ENCODE data around the gene TIRAP. TPM values are rescaled to one million over a fixed set of nuclear protein-coding genes. Genes with fewer than 3 reads are reported as not detected.
A peak's percentile ranks its signal among the peaks of the same experiment; 100 is the strongest.
"Not testable (repeated sequence)": the region's sequence is repeated elsewhere in the genome, so short reads cannot be mapped to it uniquely, and the experiment has no call there.

The TIRAP gene
- total RNA-seq, 1 donor, result 6.5 TPM

DNA sequence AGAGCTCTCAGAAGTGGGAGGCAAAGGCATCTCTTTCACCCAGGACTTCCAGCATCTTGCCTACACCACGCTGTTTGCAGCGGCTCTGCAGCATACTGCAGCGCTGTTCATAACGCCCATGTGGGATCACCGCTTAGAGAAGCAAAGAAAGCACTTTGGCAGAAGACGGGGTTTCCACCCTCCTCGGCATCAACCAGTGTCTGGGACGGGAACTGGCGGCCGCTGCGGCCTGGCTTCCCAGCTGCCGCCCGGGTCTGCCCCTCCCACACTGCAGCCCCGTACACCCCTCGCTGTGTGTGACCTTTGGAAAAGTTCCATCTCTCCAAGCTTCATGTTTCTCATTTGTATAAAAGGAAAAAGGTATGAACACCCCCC, 545 bp upstream of the TIRAP start:
- DNase-seq (ENCODE audit: low read depth in 2 of 3, low spot score in 2 of 3), result peak in 2 of 3 donors; percentile 32 to 36

GRCh38 chr11:126284829-126285228, 1.9 kb downstream of the TIRAP start:
- DNase-seq (ENCODE audit: low read depth in 2 of 3, low spot score in 2 of 3), result peak in 2 of 3 donors; percentile 80 to 87

DNA sequence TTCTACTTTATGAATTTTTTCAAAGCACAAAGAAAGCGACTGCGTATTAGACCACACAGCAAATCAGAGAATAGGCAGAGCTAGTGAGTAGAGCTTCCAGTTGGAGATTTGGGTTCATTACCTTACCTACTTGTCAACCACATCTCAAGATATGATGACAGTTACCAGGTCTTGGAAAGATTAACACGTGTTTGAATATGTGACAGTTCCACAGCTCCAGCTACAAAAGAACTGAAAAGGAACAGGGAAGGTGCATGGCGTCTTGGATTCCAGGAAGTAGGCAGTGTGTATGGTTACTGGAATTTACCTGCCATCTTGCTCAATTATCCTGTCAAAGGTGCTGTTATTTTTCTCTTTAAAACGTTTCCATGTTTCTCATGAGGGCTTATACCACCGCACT, 5.3 kb downstream of the TIRAP start:
- no peak for DNase-seq (ENCODE audit: low read depth in 2 of 3, low spot score in 2 of 3)

GRCh38 chr11:126290887-126291286, 8.0 kb downstream of the TIRAP start:
- DNase-seq (ENCODE audit: low read depth in 2 of 3, low spot score in 2 of 3), result no peak

GRCh38 chr11:126293726-126294125, 10.8 kb downstream of the TIRAP start:
- DNase-seq (ENCODE audit: low read depth in 2 of 3, low spot score in 2 of 3), result no peak

DNA sequence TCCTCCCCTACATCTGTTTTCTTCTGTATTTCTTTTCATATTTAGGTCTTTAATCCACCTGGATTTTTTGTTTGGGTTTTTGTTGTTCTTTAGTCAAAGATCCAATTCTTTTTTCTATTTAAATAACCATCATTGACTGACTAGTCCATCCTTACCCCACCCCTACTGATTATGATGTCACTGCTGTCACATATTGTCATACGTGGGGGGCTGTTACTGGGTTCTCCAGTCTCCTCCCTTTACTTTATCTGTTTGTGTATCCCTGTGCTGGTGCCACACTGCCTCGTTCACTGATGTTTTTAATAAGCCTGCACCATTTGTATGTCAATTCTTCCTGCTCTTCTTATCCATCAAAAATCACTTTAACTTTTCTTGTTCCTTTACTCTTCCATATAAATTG, 14.1 kb downstream of the TIRAP start:
- no peak for DNase-seq (ENCODE audit: low read depth in 2 of 3, low spot score in 2 of 3)

- peak; percentile 69 to 85 (median 83) for DNase-seq (ENCODE audit: low read depth in 2 of 3, low spot score in 2 of 3)
These were observed 20.9 kb downstream of the TIRAP start, which contains the start of gene DCPS for GRCh38 chr11:126303623-126304456. Gene DCPS (plus strand): TSS chr11:126304060. CDS start chr11:126304081, 21 bp downstream.

DNA sequence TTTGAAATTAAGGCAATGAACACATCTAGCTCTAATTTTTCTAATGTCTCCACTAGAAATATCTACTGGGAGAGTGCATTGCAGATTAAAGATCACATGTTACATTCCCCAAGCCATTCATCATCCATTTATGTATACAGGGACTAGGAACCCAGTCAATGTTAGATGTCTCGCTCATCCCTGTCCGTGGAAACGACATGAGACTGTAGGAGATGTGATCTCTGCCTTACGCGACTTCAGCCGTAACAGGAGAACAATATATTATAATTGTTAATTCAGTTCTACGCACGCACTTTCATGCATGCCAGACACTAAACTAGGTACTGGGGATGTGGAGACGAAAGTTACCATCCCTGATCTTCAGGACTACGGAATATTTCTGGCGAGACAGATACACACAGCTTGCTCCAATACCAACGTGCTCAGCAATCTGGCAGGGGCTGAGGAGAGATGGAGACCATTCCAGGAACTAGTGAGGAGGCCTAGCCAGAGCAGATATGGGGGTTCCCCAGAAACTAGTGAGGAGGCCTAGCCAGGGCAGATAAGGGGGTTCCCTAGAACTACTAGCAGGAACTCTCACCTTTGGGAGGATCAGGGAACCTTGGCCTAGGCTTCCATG, 21.7 kb downstream of the TIRAP start:
- no peak for DNase-seq (ENCODE audit: low read depth in 2 of 3, low spot score in 2 of 3)

- DNase-seq (ENCODE audit: low read depth in 2 of 3, low spot score in 2 of 3), result no peak
These were observed 22.8 kb downstream of the TIRAP start for GRCh38 chr11:126305699-126306098.

DNA sequence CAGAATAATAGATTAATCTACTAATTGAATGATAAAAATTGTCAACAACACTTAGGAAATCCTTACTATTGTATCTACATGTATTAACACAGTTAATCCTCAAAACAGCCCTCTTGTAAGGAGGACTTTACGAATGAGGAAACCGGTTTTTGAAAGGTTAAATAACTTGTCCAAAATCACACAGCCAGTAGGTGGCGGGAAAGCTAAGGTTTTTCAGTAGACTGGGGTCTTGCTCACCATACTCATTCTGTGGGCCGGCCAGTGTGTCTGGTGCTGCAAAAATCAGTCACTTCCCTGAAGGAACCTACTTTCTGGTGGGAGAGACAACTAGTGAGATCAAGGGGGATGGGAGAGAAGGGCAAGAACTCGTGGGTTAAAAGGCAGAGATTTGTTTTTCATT, 24.8 kb downstream of the TIRAP start:
- DNase-seq (ENCODE audit: low read depth in 2 of 3, low spot score in 2 of 3), result peak in 2 of 3 donors; percentile 70 to 86

- DNase-seq (ENCODE audit: low read depth in 2 of 3, low spot score in 2 of 3), result no peak
These were observed 25.4 kb downstream of the TIRAP start for GRCh38 chr11:126308271-126308671.

GRCh38 chr11:126308771-126309170, 25.9 kb downstream of the TIRAP start:
- DNase-seq (ENCODE audit: low read depth in 2 of 3, low spot score in 2 of 3), result not testable (repeated sequence)

GRCh38 chr11:126310200-126310991, 27.5 kb downstream of the TIRAP start:
- DNase-seq (ENCODE audit: low read depth in 2 of 3, low spot score in 2 of 3), result peak in 2 of 3 donors; percentile 70 to 78

- no peak for DNase-seq (ENCODE audit: low read depth in 2 of 3, low spot score in 2 of 3)
These were observed 28.1 kb downstream of the TIRAP start for GRCh38 chr11:126310992-126311310.

GRCh38 chr11:126311401-126312291, 28.8 kb downstream of the TIRAP start:
- peak in 2 of 3 donors; percentile 25 to 61 for DNase-seq (ENCODE audit: low read depth in 2 of 3, low spot score in 2 of 3)

DNA sequence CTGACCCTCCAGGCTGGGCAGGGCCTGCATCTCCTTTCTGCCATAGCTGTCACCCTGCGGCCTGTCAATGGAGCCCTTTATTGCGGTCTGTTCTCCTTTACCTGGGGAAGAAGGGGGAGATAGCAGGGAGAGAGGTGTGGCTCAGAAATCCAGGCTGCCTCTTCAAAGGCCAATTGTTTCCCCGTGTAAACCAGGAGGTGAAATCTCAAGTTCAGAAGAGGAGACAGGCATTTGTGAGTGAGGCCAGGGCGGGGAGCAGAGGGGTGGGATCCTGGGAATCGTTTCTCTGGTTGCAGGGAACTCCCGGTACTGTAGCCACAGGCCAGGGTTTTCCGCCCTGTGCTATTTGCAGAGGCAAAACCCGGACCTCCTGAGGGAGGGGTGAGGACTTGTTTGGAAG, 30.1 kb downstream of the TIRAP start:
- no peak for DNase-seq (ENCODE audit: low read depth in 2 of 3, low spot score in 2 of 3)

GRCh38 chr11:126313826-126314225, 30.9 kb downstream of the TIRAP start:
- DNase-seq (ENCODE audit: low read depth in 2 of 3, low spot score in 2 of 3), result no peak

DNA sequence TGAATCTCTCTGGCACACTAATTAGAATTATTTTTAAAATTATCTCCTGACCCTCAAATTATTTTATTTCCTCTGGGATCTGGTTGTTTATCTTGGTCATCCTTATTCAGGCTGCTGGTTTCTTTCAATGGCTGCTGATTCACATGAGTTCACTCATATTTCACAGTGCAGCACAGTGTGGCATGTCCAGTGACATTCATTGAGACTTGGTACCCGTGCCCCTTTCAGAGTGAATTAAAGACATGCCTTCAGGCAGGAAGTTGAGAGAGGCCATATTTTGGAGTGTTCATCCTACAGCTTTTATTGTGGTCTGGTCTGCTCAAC, 34.5 kb downstream of the TIRAP start:
- no peak for DNase-seq (ENCODE audit: low read depth in 2 of 3, low spot score in 2 of 3)

GRCh38 chr11:126317756-126318573, 35.1 kb downstream of the TIRAP start:
- peak in 2 of 3 donors; percentile 47 to 70 for DNase-seq (ENCODE audit: low read depth in 2 of 3, low spot score in 2 of 3)

Data from hematopoietic multipotent progenitor cell (in vitro differentiated cells).